ENCODE data around the gene ABLIM1.

ABLIM1 gene

GRCh38 chr10:114557854-114558253, 100.2 kb downstream of the ABLIM1 start:
- no peaks in the 10 kb centered on the region for H3K4me1 ChIP-seq (ENCODE audit: control insufficient read depth, insufficient read depth, low read length, poor library complexity, severe bottlenecking)
- H3K27ac ChIP-seq (ENCODE audit: low read depth, low read length, severe bottlenecking), result no peak overlapping the region
- H3K4me3 ChIP-seq (ENCODE audit: extremely low read depth, insufficient read depth, low read length, poor library complexity, severe bottlenecking), result no peak overlapping the region
- WGBS, 2 experiments (ENCODE audit: insufficient coverage in 2 of 2), result 100% methylated on average over 3 to 4 of the region's 5 CpGs
- H3K36me3 ChIP-seq (ENCODE audit: control insufficient read depth, insufficient read depth, low read length), result peaks cover 34% of the 10 kb centered on the region
- H3K9me3 ChIP-seq (ENCODE audit: control insufficient read depth, low read length), result peaks cover 26% of the 10 kb centered on the region

GRCh38 chr10:114556236-114557122, 101.6 kb downstream of the ABLIM1 start:
- no peak overlapping the region for H3K27ac ChIP-seq (ENCODE audit: low read depth, low read length, severe bottlenecking)
- peaks cover 34% of the 10 kb centered on the region for H3K36me3 ChIP-seq (ENCODE audit: control insufficient read depth, insufficient read depth, low read length)
- 96 to 98% methylated on average over 6 to 7 of the region's 9 CpGs for WGBS, 2 experiments (ENCODE audit: insufficient coverage in 2 of 2)

GRCh38 chr10:114553436-114553835, 104.6 kb downstream of the ABLIM1 start:
- Histone ChIP-seq H3K36me3 (ENCODE audit: control insufficient read depth, insufficient read depth, low read length) (peaks cover 23% of the 10 kb centered on the region), H3K27ac (ENCODE audit: low read depth, low read length, severe bottlenecking) (no peak overlapping the region)
- WGBS, 2 experiments (ENCODE audit: insufficient coverage in 2 of 2), result 100% methylated on average over 1 of the region's 1 CpG

More at GRCh38 chr10:114556236-114557122, 101.6 kb downstream of the ABLIM1 start:
- Histone ChIP-seq H3K4me1 (ENCODE audit: control insufficient read depth, insufficient read depth, low read length, poor library complexity, severe bottlenecking) (no peaks in the 10 kb centered on the region), H3K9me3 (ENCODE audit: control insufficient read depth, low read length) (peaks cover 26% of the 10 kb centered on the region), H3K4me3 (ENCODE audit: extremely low read depth, insufficient read depth, low read length, poor library complexity, severe bottlenecking) (no peak overlapping the region)

GRCh38 chr10:114552050-114552449, 106.0 kb downstream of the ABLIM1 start:
- H3K27ac ChIP-seq (ENCODE audit: low read depth, low read length, severe bottlenecking), result no peak overlapping the region
- no peak overlapping the region for H3K4me3 ChIP-seq (ENCODE audit: extremely low read depth, insufficient read depth, low read length, poor library complexity, severe bottlenecking)
- peaks cover 17% of the 10 kb centered on the region for H3K36me3 ChIP-seq (ENCODE audit: control insufficient read depth, insufficient read depth, low read length)
- peaks cover 3% of the 10 kb centered on the region for H3K9me3 ChIP-seq (ENCODE audit: control insufficient read depth, low read length)
- H3K4me1 ChIP-seq (ENCODE audit: control insufficient read depth, insufficient read depth, low read length, poor library complexity, severe bottlenecking), result no peaks in the 10 kb centered on the region
- 89% methylated on average over 3 of the region's 5 CpGs; no CpG with 5 or more reads in 1 of the 2 experiments for WGBS, 2 experiments (ENCODE audit: insufficient coverage in 2 of 2)

More at GRCh38 chr10:114553436-114553835, 104.6 kb downstream of the ABLIM1 start:
- Histone ChIP-seq H3K4me3 (ENCODE audit: extremely low read depth, insufficient read depth, low read length, poor library complexity, severe bottlenecking) (no peak overlapping the region), H3K4me1 (ENCODE audit: control insufficient read depth, insufficient read depth, low read length, poor library complexity, severe bottlenecking) (no peaks in the 10 kb centered on the region), H3K9me3 (ENCODE audit: control insufficient read depth, low read length) (peaks cover 17% of the 10 kb centered on the region)

GRCh38 chr10:114551636-114551972, 106.5 kb downstream of the ABLIM1 start:
- H3K9me3 ChIP-seq (ENCODE audit: control insufficient read depth, low read length), result no peaks in the 10 kb centered on the region
- H3K4me1 ChIP-seq (ENCODE audit: control insufficient read depth, insufficient read depth, low read length, poor library complexity, severe bottlenecking), result no peaks in the 10 kb centered on the region
- 93 to 97% methylated on average over 2 to 3 of the region's 3 CpGs for WGBS, 2 experiments (ENCODE audit: insufficient coverage in 2 of 2)
- H3K36me3 ChIP-seq (ENCODE audit: control insufficient read depth, insufficient read depth, low read length), result peaks cover 14% of the 10 kb centered on the region
- H3K4me3 ChIP-seq (ENCODE audit: extremely low read depth, insufficient read depth, low read length, poor library complexity, severe bottlenecking), result no peak overlapping the region
- no peak overlapping the region for H3K27ac ChIP-seq (ENCODE audit: low read depth, low read length, severe bottlenecking)

- WGBS, 2 experiments (ENCODE audit: insufficient coverage in 2 of 2), result 97% methylated on average over 5 to 7 of the region's 7 CpGs
- no peaks in the 10 kb centered on the region for H3K4me1 ChIP-seq (ENCODE audit: control insufficient read depth, insufficient read depth, low read length, poor library complexity, severe bottlenecking)
- no peak overlapping the region for H3K4me3 ChIP-seq (ENCODE audit: extremely low read depth, insufficient read depth, low read length, poor library complexity, severe bottlenecking)
- no peaks in the 10 kb centered on the region for H3K9me3 ChIP-seq (ENCODE audit: control insufficient read depth, low read length)
- H3K27ac ChIP-seq (ENCODE audit: low read depth, low read length, severe bottlenecking), result no peak overlapping the region
- H3K36me3 ChIP-seq (ENCODE audit: control insufficient read depth, insufficient read depth, low read length), result peaks cover 9% of the 10 kb centered on the region
Observed at GRCh38 chr10:114550756-114551635, 107.1 kb downstream of the ABLIM1 start.

- WGBS, 2 experiments (ENCODE audit: insufficient coverage in 2 of 2), result 62 to 63% methylated on average over 5 of the region's 5 CpGs
- no peak overlapping the region for H3K27ac ChIP-seq (ENCODE audit: low read depth, low read length, severe bottlenecking)
- H3K4me3 ChIP-seq (ENCODE audit: extremely low read depth, insufficient read depth, low read length, poor library complexity, severe bottlenecking), result no peak overlapping the region
- H3K9me3 ChIP-seq (ENCODE audit: control insufficient read depth, low read length), result no peaks in the 10 kb centered on the region
- peaks cover 24% of the 10 kb centered on the region for H3K36me3 ChIP-seq (ENCODE audit: control insufficient read depth, insufficient read depth, low read length)
- no peaks in the 10 kb centered on the region for H3K4me1 ChIP-seq (ENCODE audit: control insufficient read depth, insufficient read depth, low read length, poor library complexity, severe bottlenecking)
Observed at GRCh38 chr10:114548662-114549061, 109.4 kb downstream of the ABLIM1 start.

- 91 to 98% methylated on average over 14 of the region's 14 CpGs for WGBS, 2 experiments (ENCODE audit: insufficient coverage in 2 of 2)
- Histone ChIP-seq H3K27ac (ENCODE audit: low read depth, low read length, severe bottlenecking) (no peak overlapping the region), H3K36me3 (ENCODE audit: control insufficient read depth, insufficient read depth, low read length) (peaks cover 34% of the 10 kb centered on the region), H3K4me3 (ENCODE audit: extremely low read depth, insufficient read depth, low read length, poor library complexity, severe bottlenecking) (no peak overlapping the region), H3K9me3 (ENCODE audit: control insufficient read depth, low read length) (no peaks in the 10 kb centered on the region), H3K4me1 (ENCODE audit: control insufficient read depth, insufficient read depth, low read length, poor library complexity, severe bottlenecking) (no peaks in the 10 kb centered on the region)
Observed at GRCh38 chr10:114547514-114547913, 110.6 kb downstream of the ABLIM1 start.

DNA sequence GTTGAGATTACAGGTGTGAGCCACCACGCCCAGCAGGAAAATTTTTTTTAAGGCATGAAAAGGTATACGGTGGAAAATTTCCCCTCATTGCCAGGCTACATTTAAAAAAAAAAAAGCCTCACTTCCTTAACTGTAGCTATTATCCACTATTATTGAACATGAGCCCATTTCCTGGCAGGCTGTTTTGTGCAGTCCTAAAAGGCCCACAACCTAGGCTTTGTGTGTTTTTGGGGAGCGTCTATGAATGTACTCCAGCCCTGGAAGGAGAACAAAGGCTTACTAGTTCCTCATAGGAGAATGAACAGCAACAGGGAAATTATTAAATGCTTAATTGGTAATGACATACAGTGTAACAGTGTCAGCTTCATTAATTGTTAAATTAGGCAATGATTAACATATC, 111.0 kb downstream of the ABLIM1 start:
- Histone ChIP-seq H3K9me3 (ENCODE audit: control insufficient read depth, low read length) (no peaks in the 10 kb centered on the region), H3K4me3 (ENCODE audit: extremely low read depth, insufficient read depth, low read length, poor library complexity, severe bottlenecking) (no peak overlapping the region), H3K36me3 (ENCODE audit: control insufficient read depth, insufficient read depth, low read length) (peaks cover 38% of the 10 kb centered on the region), H3K27ac (ENCODE audit: low read depth, low read length, severe bottlenecking) (no peak overlapping the region), H3K4me1 (ENCODE audit: control insufficient read depth, insufficient read depth, low read length, poor library complexity, severe bottlenecking) (no peaks in the 10 kb centered on the region)
- 100% methylated on average over 2 of the region's 3 CpGs; no CpG with 5 or more reads in 1 of the 2 experiments for WGBS, 2 experiments (ENCODE audit: insufficient coverage in 2 of 2)

DNA sequence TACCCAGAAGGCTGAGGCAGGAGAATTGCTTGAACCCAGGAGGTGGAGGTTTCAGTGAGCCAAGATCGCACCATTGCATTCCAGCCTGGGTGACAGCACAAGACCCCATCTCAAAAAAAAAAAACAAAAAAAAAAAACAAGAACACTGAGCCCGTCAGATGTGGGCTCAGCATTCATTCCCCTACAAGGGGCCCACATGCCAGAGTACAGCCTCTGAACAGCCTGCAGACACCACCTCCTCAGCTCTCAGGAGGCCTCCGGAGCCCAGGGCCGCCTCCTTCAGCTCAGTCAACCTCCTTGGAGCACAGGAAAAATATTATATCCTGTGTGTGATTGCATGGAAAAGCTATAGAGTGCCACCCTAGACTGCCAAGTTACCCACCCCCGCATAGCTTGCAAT, 112.3 kb downstream of the ABLIM1 start:
- Histone ChIP-seq H3K4me1 (ENCODE audit: control insufficient read depth, insufficient read depth, low read length, poor library complexity, severe bottlenecking) (peaks cover 4% of the 10 kb centered on the region), H3K9me3 (ENCODE audit: control insufficient read depth, low read length) (no peaks in the 10 kb centered on the region), H3K36me3 (ENCODE audit: control insufficient read depth, insufficient read depth, low read length) (peaks cover 48% of the 10 kb centered on the region), H3K4me3 (ENCODE audit: extremely low read depth, insufficient read depth, low read length, poor library complexity, severe bottlenecking) (no peak overlapping the region), H3K27ac (ENCODE audit: low read depth, low read length, severe bottlenecking) (no peak overlapping the region)
- 95% methylated on average over 2 of the region's 5 CpGs; no CpG with 5 or more reads in 1 of the 2 experiments for WGBS, 2 experiments (ENCODE audit: insufficient coverage in 2 of 2)
